Mesenchymal stem cell (in vitro differentiated cells and primary cell): ENCODE measurements around the gene ADD1. TPM values are rescaled to one million over a fixed set of nuclear protein-coding genes. Genes with fewer than 3 reads are reported as not detected.

Experiments used
- DNase-seq: peaks from one replicate; pipeline ENCODE4 v3.0.0-alpha.2; 2013
- H2AFZ ChIP-seq: one replicate; pipeline ENCODE4 v1.6.1; 2013; ENCODE audit warnings: low read depth, mild to moderate bottlenecking, control low read depth, inconsistent platforms, low read length, moderate library complexity
- H2AK5ac ChIP-seq: 2 replicates; pipeline ENCODE4 v1.6.1; 2013; ENCODE audit warnings: low read length, moderate library complexity, mild to moderate bottlenecking, inconsistent platforms; ENCODE audit not compliant: severe bottlenecking
- H2BK120ac ChIP-seq: one replicate; pipeline ENCODE4 v1.6.1; 2013; ENCODE audit warnings: low read depth, mild to moderate bottlenecking, inconsistent platforms, low read length, moderate library complexity
- H2BK12ac ChIP-seq, 2 experiments: one replicate each; pipeline ENCODE4 v1.6.1; 2013; ENCODE audit warnings: inconsistent platforms in 2 of 2, low read length in 2 of 2, mild to moderate bottlenecking in 2 of 2, moderate library complexity in 2 of 2, control low read depth in 1 of 2
- H2BK15ac ChIP-seq: one replicate; pipeline ENCODE4 v1.6.1; 2013; ENCODE audit warnings: mild to moderate bottlenecking, low read depth, inconsistent platforms; ENCODE audit not compliant: poor library complexity, severe bottlenecking
- H2BK5ac ChIP-seq: 2 replicates; pipeline ENCODE4 v1.6.1; 2013; ENCODE audit warnings: low read depth, mild to moderate bottlenecking, low read length, control low read depth, inconsistent platforms; ENCODE audit not compliant: poor library complexity, severe bottlenecking
- H3K14ac ChIP-seq, 2 experiments: one replicate each; pipeline ENCODE4 v1.6.1; 2013; ENCODE audit warnings: inconsistent platforms in 2 of 2, low read length in 2 of 2, control low read depth in 1 of 2, mild to moderate bottlenecking in 1 of 2, moderate library complexity in 1 of 2
- H3K18ac ChIP-seq, 2 experiments: one replicate each; pipeline ENCODE4 v1.6.1; 2013; ENCODE audit warnings: inconsistent platforms in 2 of 2, low read length in 2 of 2, control low read depth in 1 of 2, low read depth in 1 of 2, mild to moderate bottlenecking in 1 of 2
- H3K23ac ChIP-seq, 2 experiments: one replicate each; pipeline ENCODE4 v1.6.1; 2013; ENCODE audit warnings: inconsistent platforms in 2 of 2, low read length in 2 of 2, mild to moderate bottlenecking in 2 of 2, moderate library complexity in 2 of 2, control low read depth in 1 of 2
- H3K27ac ChIP-seq: 2 replicates; pipeline ENCODE4 v1.5.1; 2013; ENCODE audit warnings: mild to moderate bottlenecking, moderate library complexity, low read length, control low read depth, inconsistent platforms; ENCODE audit not compliant: poor library complexity, severe bottlenecking
- H3K27me3 ChIP-seq, 2 experiments: 2 replicates each; pipeline versions ENCODE4 v1.6.1 to v1.7.0; 2013; ENCODE audit warnings: low read length in 2 of 2, mild to moderate bottlenecking in 2 of 2, moderate library complexity in 2 of 2, control low read depth in 1 of 2, inconsistent platforms in 1 of 2; ENCODE audit not compliant: control insufficient read depth in 1 of 2, insufficient read depth in 1 of 2
- H3K36me3 ChIP-seq, 2 experiments: 2 replicates each; pipeline versions ENCODE4 v1.6.1 to v1.7.0; 2013; ENCODE audit warnings: low read length in 2 of 2, control low read depth in 1 of 2, inconsistent platforms in 1 of 2, low read depth in 1 of 2, mild to moderate bottlenecking in 1 of 2; ENCODE audit not compliant: insufficient read depth in 2 of 2, control insufficient read depth in 1 of 2
- H3K4ac ChIP-seq, 2 experiments: one replicate each; pipeline ENCODE4 v1.6.1; 2013; ENCODE audit warnings: inconsistent platforms in 2 of 2, low read length in 2 of 2, mild to moderate bottlenecking in 2 of 2, moderate library complexity in 2 of 2, control low read depth in 1 of 2, low read depth in 1 of 2
- H3K4me1 ChIP-seq: 2 replicates; pipeline ENCODE4 v1.6.1; 2013; ENCODE audit warnings: low read depth, low read length, control low read depth; ENCODE audit not compliant: control insufficient read depth, insufficient read depth
- H3K4me2 ChIP-seq: 2 replicates; pipeline ENCODE4 v1.6.1; 2013; ENCODE audit warnings: low read length, mild to moderate bottlenecking, inconsistent platforms; ENCODE audit not compliant: poor library complexity, severe bottlenecking
- H3K4me3 ChIP-seq, 2 experiments: 2 replicates each; pipeline versions ENCODE4 v1.5.1 to v1.7.0; 2013; ENCODE audit warnings: low read length in 2 of 2, mild to moderate bottlenecking in 2 of 2, control low read depth in 1 of 2, low read depth in 1 of 2; ENCODE audit not compliant: insufficient read depth in 1 of 2
- H3K79me1 ChIP-seq: replicated peaks from 2 replicates; pipeline ENCODE4 v1.6.1; 2013; ENCODE audit warnings: mild to moderate bottlenecking, control low read depth, low read length, inconsistent platforms; ENCODE audit not compliant: poor library complexity, severe bottlenecking
- H3K9ac ChIP-seq: 2 replicates; pipeline ENCODE4 v1.7.0; 2013; ENCODE audit warnings: mild to moderate bottlenecking, low read length, moderate library complexity
- H3K9me3 ChIP-seq: 2 replicates; pipeline ENCODE4 v1.7.0; 2013; ENCODE audit warnings: mild to moderate bottlenecking, low read length; ENCODE audit not compliant: control insufficient read depth
- H4K8ac ChIP-seq: one replicate; pipeline ENCODE4 v1.6.1; 2013; ENCODE audit warnings: inconsistent platforms, mild to moderate bottlenecking, low read length, moderate library complexity
- H4K91ac ChIP-seq: one replicate; pipeline ENCODE4 v1.6.1; 2013; ENCODE audit warnings: mild to moderate bottlenecking, low read length, inconsistent platforms
- WGBS: methylation state at CpG from one replicate; pipeline ENCODE4 v1.1.7; 2013; ENCODE audit warnings: mixed read lengths; 5-methylcytosine and 5-hydroxymethylcytosine counted together
- polyA plus RNA-seq, 2 experiments: library from polyadenylated mRNA; stranded (reverse); fragments of 200-250 nt; gene quantifications; one replicate each; pipeline ENCODE4 v1.2.3, GENCODE V29; 2013

The ADD1 gene, protein sequence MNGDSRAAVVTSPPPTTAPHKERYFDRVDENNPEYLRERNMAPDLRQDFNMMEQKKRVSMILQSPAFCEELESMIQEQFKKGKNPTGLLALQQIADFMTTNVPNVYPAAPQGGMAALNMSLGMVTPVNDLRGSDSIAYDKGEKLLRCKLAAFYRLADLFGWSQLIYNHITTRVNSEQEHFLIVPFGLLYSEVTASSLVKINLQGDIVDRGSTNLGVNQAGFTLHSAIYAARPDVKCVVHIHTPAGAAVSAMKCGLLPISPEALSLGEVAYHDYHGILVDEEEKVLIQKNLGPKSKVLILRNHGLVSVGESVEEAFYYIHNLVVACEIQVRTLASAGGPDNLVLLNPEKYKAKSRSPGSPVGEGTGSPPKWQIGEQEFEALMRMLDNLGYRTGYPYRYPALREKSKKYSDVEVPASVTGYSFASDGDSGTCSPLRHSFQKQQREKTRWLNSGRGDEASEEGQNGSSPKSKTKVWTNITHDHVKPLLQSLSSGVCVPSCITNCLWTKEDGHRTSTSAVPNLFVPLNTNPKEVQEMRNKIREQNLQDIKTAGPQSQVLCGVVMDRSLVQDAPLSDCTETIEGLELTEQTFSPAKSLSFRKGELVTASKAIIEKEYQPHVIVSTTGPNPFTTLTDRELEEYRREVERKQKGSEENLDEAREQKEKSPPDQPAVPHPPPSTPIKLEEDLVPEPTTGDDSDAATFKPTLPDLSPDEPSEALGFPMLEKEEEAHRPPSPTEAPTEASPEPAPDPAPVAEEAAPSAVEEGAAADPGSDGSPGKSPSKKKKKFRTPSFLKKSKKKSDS
- 336 TPM for polyA plus RNA-seq (2013, experiment 1 of 2)
- 331 TPM for polyA plus RNA-seq (2013, experiment 2 of 2)

- H3K9me3 ChIP-seq: no peaks in the 10 kb centered on the region
- peak within 1 kb of the TSS; percentile 55 for H3K27ac ChIP-seq
- H3K4me1 ChIP-seq: peaks cover 4% of the 10 kb centered on the region
- peak within 1 kb of the TSS; percentile 79 for H3K4me2 ChIP-seq
- no peaks in the 10 kb centered on the region for H3K36me3 ChIP-seq
- peak within 1 kb of the TSS; percentile 76 for H2BK15ac ChIP-seq
- peak; percentile 93 for DNase-seq
- WGBS: under 1% methylated on average over 46 of the region's 65 CpGs
- H3K9ac ChIP-seq: peak within 1 kb of the TSS; percentile 89
- no peaks in the 10 kb centered on the region for H3K27me3 ChIP-seq
- H2AFZ ChIP-seq: peak within 1 kb of the TSS; percentile 80
- H2BK120ac ChIP-seq: peak within 1 kb of the TSS; percentile 93
- peak within 1 kb of the TSS; percentile 1 to 99 for H3K4ac ChIP-seq
- H3K23ac ChIP-seq: peak within 1 kb of the TSS in 1 of 2 experiments; percentile 93
- H2AK5ac ChIP-seq: peak within 1 kb of the TSS; percentile 64
- peak within 1 kb of the TSS in 1 of 2 experiments; percentile 85 for H2BK12ac ChIP-seq
- H3K79me1 ChIP-seq: peaks cover 3% of the 10 kb centered on the region
- peak within 1 kb of the TSS; percentile 63 for H4K8ac ChIP-seq
- H3K4me3 ChIP-seq: peak within 1 kb of the TSS; percentile 81 to 84
- H4K91ac ChIP-seq: peak within 1 kb of the TSS; percentile 55
- H2BK5ac ChIP-seq: peak within 1 kb of the TSS; percentile 24
- peak within 1 kb of the TSS; percentile 90 to 99 for H3K18ac ChIP-seq
- peak within 1 kb of the TSS; percentile 96 to 98 for H3K14ac ChIP-seq
Observed at GRCh38 chr4:2843263-2843940, at the start of gene ADD1. Gene ADD1 (plus strand): TSS chr4:2843844. CDS start chr4:2875916, 32,072 bp downstream.

GRCh38 chr4:2794486-2795299 is 49.0 kb upstream of the ADD1 start:
- H3K27me3 ChIP-seq: no peaks in the 10 kb centered on the region
- peak overlapping the region; percentile 63 for H3K27ac ChIP-seq
- H3K4me2 ChIP-seq: peak overlapping the region; percentile 73
- 54% methylated on average over 11 of the region's 11 CpGs for WGBS
- H3K14ac ChIP-seq: peak overlapping the region; percentile 78 to 88
- H3K4me1 ChIP-seq: peaks cover 64% of the 10 kb centered on the region
- peaks cover 0 to 34% of the 10 kb centered on the region in 2 experiments for H3K36me3 ChIP-seq
- H2AK5ac ChIP-seq: peak overlapping the region; percentile 89
- peak overlapping the region; percentile 32 for H2BK5ac ChIP-seq
- H2BK15ac ChIP-seq: peak overlapping the region; percentile 83
- peak; percentile 85 for DNase-seq
- peak overlapping the region; percentile 83 for H4K91ac ChIP-seq
- peak overlapping the region; percentile 97 to 99 for H2BK12ac ChIP-seq
- H3K9me3 ChIP-seq: no peaks in the 10 kb centered on the region
- H3K23ac ChIP-seq: peak overlapping the region in 1 of 2 experiments; percentile 48
- peak overlapping the region; percentile 97 to 99 for H3K18ac ChIP-seq
- H3K9ac ChIP-seq: peak overlapping the region; percentile 77
- peak overlapping the region; percentile 94 to 96 for H3K4ac ChIP-seq
- H2AFZ ChIP-seq: no peak overlapping the region
- H4K8ac ChIP-seq: peak overlapping the region; percentile 92
- H2BK120ac ChIP-seq: peak overlapping the region; percentile 83
- H3K4me3 ChIP-seq: peak overlapping the region in 1 of 2 experiments; percentile 78
- H3K79me1 ChIP-seq: peaks cover 1% of the 10 kb centered on the region

- H3K36me3 ChIP-seq: peaks cover 0 to 37% of the 10 kb centered on the region in 2 experiments
- peak overlapping the region in 1 of 2 experiments; percentile 38 for H3K14ac ChIP-seq
- peak overlapping the region; percentile 97 to 99 for H3K18ac ChIP-seq
- H2BK15ac ChIP-seq: peak overlapping the region; percentile 83
- peaks cover 1% of the 10 kb centered on the region for H3K79me1 ChIP-seq
- peak overlapping the region; percentile 89 for H2AK5ac ChIP-seq
- no peak overlapping the region for H3K23ac ChIP-seq
- peak overlapping the region; percentile 92 for H4K8ac ChIP-seq
- H3K27ac ChIP-seq: peak overlapping the region; percentile 63
- peaks cover 71% of the 10 kb centered on the region for H3K4me1 ChIP-seq
- H3K4me2 ChIP-seq: no peak overlapping the region
- H3K4ac ChIP-seq: peak overlapping the region; percentile 20 to 94
- H3K4me3 ChIP-seq: peak overlapping the region in 1 of 2 experiments; percentile 30
- peak overlapping the region; percentile 97 to 99 for H2BK12ac ChIP-seq
- no peak for DNase-seq
- no peak overlapping the region for H2AFZ ChIP-seq
- H2BK120ac ChIP-seq: peak overlapping the region; percentile 83
- peak overlapping the region; percentile 22 for H2BK5ac ChIP-seq
- peak overlapping the region; percentile 83 for H4K91ac ChIP-seq
- no peaks in the 10 kb centered on the region for H3K9me3 ChIP-seq
- WGBS: 95% methylated on average over 17 of the region's 17 CpGs
- H3K27me3 ChIP-seq: no peaks in the 10 kb centered on the region
- peak overlapping the region; percentile 77 for H3K9ac ChIP-seq
Observed at GRCh38 chr4:2795300-2795892, 48.2 kb upstream of the ADD1 start.
